ENCODE measurements around the gene MARCKSL1.

DNA sequence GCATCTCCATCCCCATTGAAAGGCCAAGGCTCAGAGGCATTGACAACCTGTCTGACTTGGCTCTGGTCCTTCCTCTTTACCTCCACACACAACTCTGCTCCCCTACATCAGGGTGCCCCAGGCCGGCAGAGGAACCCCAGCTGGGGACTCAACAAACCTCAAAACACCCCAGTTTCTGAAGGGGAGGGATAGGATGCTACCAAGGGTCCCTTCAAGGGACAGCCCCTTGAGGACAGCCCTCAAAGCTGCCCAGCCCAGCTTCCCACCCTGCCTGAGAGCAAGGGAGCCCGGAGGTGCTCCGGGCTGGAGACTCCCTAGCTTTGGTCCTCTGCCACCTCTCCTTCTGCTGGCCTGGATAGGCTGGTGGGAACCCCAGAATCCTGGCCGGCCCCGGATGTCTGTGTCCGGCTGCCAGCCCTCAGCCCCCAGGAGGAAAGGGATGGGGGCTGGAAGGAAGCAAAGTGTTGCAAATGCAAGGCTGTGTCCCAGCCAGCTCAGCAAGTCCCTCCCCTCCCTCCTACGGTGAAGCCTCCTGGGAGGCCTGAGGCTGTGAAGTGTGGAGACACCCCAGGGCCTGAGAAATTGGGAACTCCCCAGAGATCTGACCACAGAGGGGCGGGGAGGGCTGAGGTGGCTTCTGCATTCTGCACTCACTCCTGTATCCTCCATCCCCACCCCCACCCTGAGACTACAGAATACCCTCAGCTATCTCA, 1.1 kb upstream of the MARCKSL1 start:
- TF ChIP-seq, protein P1, sequence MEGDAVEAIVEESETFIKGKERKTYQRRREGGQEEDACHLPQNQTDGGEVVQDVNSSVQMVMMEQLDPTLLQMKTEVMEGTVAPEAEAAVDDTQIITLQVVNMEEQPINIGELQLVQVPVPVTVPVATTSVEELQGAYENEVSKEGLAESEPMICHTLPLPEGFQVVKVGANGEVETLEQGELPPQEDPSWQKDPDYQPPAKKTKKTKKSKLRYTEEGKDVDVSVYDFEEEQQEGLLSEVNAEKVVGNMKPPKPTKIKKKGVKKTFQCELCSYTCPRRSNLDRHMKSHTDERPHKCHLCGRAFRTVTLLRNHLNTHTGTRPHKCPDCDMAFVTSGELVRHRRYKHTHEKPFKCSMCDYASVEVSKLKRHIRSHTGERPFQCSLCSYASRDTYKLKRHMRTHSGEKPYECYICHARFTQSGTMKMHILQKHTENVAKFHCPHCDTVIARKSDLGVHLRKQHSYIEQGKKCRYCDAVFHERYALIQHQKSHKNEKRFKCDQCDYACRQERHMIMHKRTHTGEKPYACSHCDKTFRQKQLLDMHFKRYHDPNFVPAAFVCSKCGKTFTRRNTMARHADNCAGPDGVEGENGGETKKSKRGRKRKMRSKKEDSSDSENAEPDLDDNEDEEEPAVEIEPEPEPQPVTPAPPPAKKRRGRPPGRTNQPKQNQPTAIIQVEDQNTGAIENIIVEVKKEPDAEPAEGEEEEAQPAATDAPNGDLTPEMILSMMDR (IDR thresholded peaks at IDR 0.05 in 4 of 5, conservative IDR thresholded peaks at IDR 0.05 in 1 of 5) = no peak
- no peak for TF ChIP-seq POLR2A (IDR thresholded peaks at IDR 0.05)

All from gastrocnemius medialis (tissue), 4 donors.